Posterior vena cava (tissue), 2 donors: ENCODE data around the gene GSDMA. TPM values are rescaled to one million over a fixed set of nuclear protein-coding genes. Genes with fewer than 3 reads are reported as not detected.

Experiments used
- microRNA-seq, 2 donors: library from miRNA; unstranded; fragments of <30 nt; microRNA quantifications; one replicate each; pipeline ENCODE4 v1.2.0, GENCODE V29; 2020 to 2021; ENCODE audit warnings: borderline microRNAs expressed in 2 of 2
- total RNA-seq, 2 donors: library from RNA; stranded (reverse); fragmentation: NEBNext Ultra II Directional; extraction: Animal tissue kit (Norgen Biotek cat#: 25700); gene quantifications; one replicate each; pipeline ENCODE4 v1.2.1, GENCODE V29; 2021
- donor health status: DM: yes; HTN: yes; CAD: no.
- donor health status: DM: yes; HTN: yes; CAD: no.

Gene GSDMA
- total RNA-seq, 2 donors from 2014 or later, result 0.19 to 0.57 TPM

Small RNA genes within 50 kb of the gene (microRNA-seq; reads per million reads assigned to microRNA genes)
- gene MIR6884, result 0.26 to 0.97 reads per million in 2 donors

Other genes with a start within 250 kb of the GSDMA start
- gene MIEN1, start 232.5 kb upstream of the GSDMA start, total RNA-seq, result 10 to 100 TPM; 27.4 to 33.6 TPM
- gene GRB7, start 225.1 kb upstream of the GSDMA start, total RNA-seq, result not detected
- gene IKZF3, start 98.7 kb upstream of the GSDMA start, total RNA-seq, result 1 to 10 TPM; 1.6 TPM
- not detected for gene ZPBP2, start 94.8 kb upstream of the GSDMA start, total RNA-seq
- gene GSDMB, start 44.4 kb upstream of the GSDMA start, total RNA-seq, result 1 to 10 TPM; 4.2 to 6.0 TPM
- gene ORMDL3, start 35.4 kb upstream of the GSDMA start, total RNA-seq, result 10 to 100 TPM; 32.1 to 43.2 TPM
- gene LRRC3C, start 35.3 kb upstream of the GSDMA start, total RNA-seq, result not detected
- gene PSMD3, start 17.8 kb downstream of the GSDMA start, total RNA-seq, result 10 to 100 TPM; 57.6 to 65.5 TPM
- 10 to 100 TPM in 1 of 2 donors, under 1 TPM in 1; 0.69 to 15.3 TPM for gene CSF3, start 52.4 kb downstream of the GSDMA start, total RNA-seq
- gene MED24, start 91.4 kb downstream of the GSDMA start, total RNA-seq, result 10 to 100 TPM; 46.2 to 53.2 TPM
- gene THRA, start 100.0 kb downstream of the GSDMA start, total RNA-seq, result 10 to 100 TPM; 50.8 to 65.8 TPM
- gene NR1D1, start 137.6 kb downstream of the GSDMA start, total RNA-seq, result 10 to 100 TPM; 20.2 to 24.2 TPM
- gene MSL1, start 159.0 kb downstream of the GSDMA start, total RNA-seq, result 10 to 100 TPM; 66.7 to 68.8 TPM
- gene CASC3, start 177.5 kb downstream of the GSDMA start, total RNA-seq, result 100 to 1,000 TPM in 1 of 2 donors, 10 to 100 TPM in 1; 99.2 to 103 TPM
- gene RAPGEFL1, start 214.5 kb downstream of the GSDMA start, total RNA-seq, result 1 to 10 TPM; 4.5 to 5.2 TPM